PFSK-1 (cell line): ENCODE measurements around the gene FBXL13.

Source experiments
- FOXP2 ChIP-seq: optimal IDR thresholded peaks from 2 replicates; pipeline ENCODE3; 2011; ENCODE audit warnings: borderline replicate concordance, control low read depth, inconsistent platforms; ENCODE audit not compliant: insufficient read depth; ENCODE audit errors: extremely low read length, extremely low read depth
- POLR2AphosphoS5 ChIP-seq: IDR thresholded peaks from 2 replicates; pipeline ENCODE4 v1.6.1; 2012; ENCODE audit warnings: low read depth, mild to moderate bottlenecking, control low read depth, low read length, moderate library complexity
- SIN3A ChIP-seq: IDR thresholded peaks from 2 replicates; pipeline ENCODE4 v1.6.1; 2012; ENCODE audit warnings: mild to moderate bottlenecking, low read length, moderate library complexity, borderline replicate concordance; ENCODE audit not compliant: insufficient read depth
- TAF1 ChIP-seq: IDR thresholded peaks from 2 replicates; pipeline ENCODE4 v1.6.1; 2012; ENCODE audit warnings: low read length, control low read depth, borderline replicate concordance; ENCODE audit not compliant: insufficient read depth
- TF ChIP-seq, protein P1 (sequence below), 2 experiments: IDR thresholded peaks; 2 replicates each; pipeline versions ENCODE4 v1.6.1 to v1.8.0; 2011 to 2012; ENCODE audit warnings: low read depth in 2 of 2, low read length in 2 of 2, control low read depth in 1 of 2, inconsistent platforms in 1 of 2, mild to moderate bottlenecking in 1 of 2, moderate library complexity in 1 of 2; ENCODE audit not compliant: insufficient read depth in 1 of 2

Gene FBXL13

DNA sequence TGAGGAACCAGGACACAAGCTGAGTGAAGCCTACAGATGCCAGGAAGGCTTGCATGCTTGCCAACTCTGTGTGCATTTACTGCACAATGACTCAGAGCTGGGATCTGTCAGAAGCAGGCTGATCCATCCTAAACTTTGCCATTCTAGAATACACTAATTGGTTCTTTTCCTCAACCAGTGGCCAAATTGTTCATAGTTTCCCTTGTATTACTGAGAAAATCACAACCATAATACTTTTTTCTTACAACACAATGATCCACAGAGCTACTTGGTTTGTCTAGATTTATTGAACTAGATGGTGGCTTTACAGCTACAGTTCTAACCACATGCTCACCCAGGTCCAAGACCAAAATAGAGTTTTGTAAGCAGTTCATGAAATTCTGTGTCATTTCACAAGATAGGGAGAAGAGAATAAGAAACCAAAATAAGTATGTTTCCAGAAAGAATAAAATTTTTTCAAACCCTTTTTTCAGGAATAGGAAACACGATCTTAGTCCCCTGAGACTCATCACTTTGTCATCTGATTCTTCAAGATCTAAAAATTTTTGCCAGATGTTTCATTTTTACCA lies 182.8 kb downstream of the FBXL13 start:
- TF ChIP-seq, protein P1, sequence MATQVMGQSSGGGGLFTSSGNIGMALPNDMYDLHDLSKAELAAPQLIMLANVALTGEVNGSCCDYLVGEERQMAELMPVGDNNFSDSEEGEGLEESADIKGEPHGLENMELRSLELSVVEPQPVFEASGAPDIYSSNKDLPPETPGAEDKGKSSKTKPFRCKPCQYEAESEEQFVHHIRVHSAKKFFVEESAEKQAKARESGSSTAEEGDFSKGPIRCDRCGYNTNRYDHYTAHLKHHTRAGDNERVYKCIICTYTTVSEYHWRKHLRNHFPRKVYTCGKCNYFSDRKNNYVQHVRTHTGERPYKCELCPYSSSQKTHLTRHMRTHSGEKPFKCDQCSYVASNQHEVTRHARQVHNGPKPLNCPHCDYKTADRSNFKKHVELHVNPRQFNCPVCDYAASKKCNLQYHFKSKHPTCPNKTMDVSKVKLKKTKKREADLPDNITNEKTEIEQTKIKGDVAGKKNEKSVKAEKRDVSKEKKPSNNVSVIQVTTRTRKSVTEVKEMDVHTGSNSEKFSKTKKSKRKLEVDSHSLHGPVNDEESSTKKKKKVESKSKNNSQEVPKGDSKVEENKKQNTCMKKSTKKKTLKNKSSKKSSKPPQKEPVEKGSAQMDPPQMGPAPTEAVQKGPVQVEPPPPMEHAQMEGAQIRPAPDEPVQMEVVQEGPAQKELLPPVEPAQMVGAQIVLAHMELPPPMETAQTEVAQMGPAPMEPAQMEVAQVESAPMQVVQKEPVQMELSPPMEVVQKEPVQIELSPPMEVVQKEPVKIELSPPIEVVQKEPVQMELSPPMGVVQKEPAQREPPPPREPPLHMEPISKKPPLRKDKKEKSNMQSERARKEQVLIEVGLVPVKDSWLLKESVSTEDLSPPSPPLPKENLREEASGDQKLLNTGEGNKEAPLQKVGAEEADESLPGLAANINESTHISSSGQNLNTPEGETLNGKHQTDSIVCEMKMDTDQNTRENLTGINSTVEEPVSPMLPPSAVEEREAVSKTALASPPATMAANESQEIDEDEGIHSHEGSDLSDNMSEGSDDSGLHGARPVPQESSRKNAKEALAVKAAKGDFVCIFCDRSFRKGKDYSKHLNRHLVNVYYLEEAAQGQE (IDR thresholded peaks at IDR 0.05; ENCODE audit: insufficient read depth in 1 of 2, low read depth in 2 of 2, low read length in 2 of 2) = no peak
- TF ChIP-seq POLR2AphosphoS5 (no peak), SIN3A (no peak), FOXP2 (no peak), TAF1 (no peak)

DNA sequence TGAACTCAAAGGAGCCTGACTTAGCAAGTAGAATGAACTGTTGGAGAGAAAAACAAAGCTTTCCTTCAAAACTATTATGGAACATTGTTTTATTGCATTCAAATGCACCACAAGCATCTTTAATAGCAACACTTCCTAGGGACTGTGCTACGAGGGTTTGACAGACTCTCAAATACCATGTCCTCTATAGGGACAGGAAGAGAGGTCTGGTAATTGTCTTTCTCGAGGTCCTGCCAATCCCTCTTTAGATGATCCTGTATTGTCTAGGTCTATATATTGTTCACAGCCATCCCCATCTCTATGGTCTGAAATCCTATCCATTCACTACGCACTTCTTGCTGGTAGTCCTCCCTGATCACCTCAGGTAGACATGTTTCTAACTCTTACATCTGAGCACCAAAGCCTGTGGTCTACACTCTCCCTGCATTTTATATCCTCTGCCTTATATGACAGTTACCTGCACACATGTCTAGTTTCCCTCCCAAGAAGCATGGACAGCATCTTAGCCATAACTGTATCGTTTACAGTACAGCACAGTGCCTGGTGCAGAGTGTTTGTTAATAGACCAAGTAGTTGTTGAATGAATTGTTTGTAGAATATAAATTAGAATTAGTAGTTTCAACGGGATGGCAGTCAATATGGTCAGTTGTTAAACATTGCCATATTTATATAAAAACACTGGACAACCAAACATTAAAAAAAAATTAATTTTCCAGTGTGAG lies 183.5 kb downstream of the FBXL13 start:
- TF ChIP-seq TAF1 (no peak), POLR2AphosphoS5 (no peak), SIN3A (no peak), FOXP2 (no peak)
- TF ChIP-seq, protein P1 (IDR thresholded peaks at IDR 0.05; ENCODE audit: insufficient read depth in 1 of 2, low read depth in 2 of 2, low read length in 2 of 2) = no peak

DNA sequence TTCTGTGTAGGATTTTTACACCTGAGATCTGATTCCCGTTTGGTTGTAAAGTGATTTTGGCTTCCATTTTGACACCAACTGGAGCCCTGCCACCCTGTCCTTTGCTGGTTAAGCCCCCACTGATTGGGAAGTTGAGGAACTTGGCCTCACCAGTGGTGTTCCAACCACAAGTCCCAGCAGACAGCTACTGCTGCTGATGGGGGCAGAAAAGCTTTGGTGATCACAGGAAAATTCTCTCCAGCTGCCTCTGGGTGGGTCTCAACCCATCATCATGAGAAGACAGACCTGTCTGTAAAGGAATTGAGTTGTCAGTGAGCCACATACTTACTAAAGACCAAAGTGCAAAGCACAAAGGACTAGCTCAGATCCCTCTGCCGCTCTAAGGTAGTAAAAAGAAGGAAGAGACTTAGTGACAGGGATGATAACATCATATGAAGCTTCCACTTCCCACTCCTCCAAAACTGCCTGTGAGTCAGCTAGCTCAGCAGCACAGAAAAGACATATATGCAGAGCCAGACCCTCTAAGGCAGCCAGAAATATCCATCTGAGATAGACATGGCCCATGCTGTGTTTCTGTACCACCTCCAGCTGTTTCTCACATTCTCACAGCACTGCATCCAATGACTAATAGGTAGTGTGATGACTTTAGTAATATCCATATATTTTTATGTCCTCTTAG lies 184.2 kb downstream of the FBXL13 start:
- TF ChIP-seq SIN3A = no peak
- TF ChIP-seq TAF1 = no peak
- TF ChIP-seq, protein P1 (IDR thresholded peaks at IDR 0.05; ENCODE audit: insufficient read depth in 1 of 2, low read depth in 2 of 2, low read length in 2 of 2) = no peak
- no peak for TF ChIP-seq FOXP2
- no peak for TF ChIP-seq POLR2AphosphoS5

DNA sequence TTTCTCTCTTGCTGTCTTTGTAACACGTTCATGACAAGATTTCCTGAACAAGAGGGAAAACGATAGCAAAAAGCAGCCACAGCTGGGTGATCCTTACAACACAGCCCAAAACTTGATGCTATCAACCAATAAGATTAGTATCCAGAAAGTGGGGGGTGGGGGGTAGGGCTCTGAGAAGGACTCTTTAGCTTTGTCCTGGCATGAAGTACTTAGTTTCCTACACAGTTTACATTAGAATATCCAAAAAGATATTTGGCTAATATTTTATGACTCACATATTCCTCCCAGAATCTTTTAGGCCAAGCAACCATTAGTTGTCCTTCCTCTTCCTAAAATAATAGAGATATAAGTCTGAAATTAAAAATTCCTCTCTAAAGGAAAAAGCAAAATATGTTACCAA lies 184.7 kb downstream of the FBXL13 start:
- no peak for TF ChIP-seq POLR2AphosphoS5
- no peak for TF ChIP-seq TAF1
- no peak for TF ChIP-seq FOXP2
- no peak for TF ChIP-seq SIN3A
- TF ChIP-seq, protein P1 (IDR thresholded peaks at IDR 0.05; ENCODE audit: insufficient read depth in 1 of 2, low read depth in 2 of 2, low read length in 2 of 2) = no peak
